BJ (cell line): ENCODE data around the gene KSR1. TPM values are rescaled to one million over a fixed set of nuclear protein-coding genes. Genes with fewer than 3 reads are reported as not detected.

Experiments
- CTCF ChIA-PET: fragments of 350-600 bp; formaldehyde crosslinking; extraction: SDS; loops from one replicate; lab custom pipeline; 2021; ENCODE audit warnings: antibody characterized with exemption, inconsistent platforms; lab: Yijun Ruan, JAX
- POLR2A ChIA-PET: fragments of 300-600 bp; sonication (Branson Sonifier 250); formaldehyde crosslinking; extraction: SDS; loops from one replicate; lab custom pipeline; 2021; ENCODE audit warnings: antibody characterized with exemption; lab: Charles Lee
- DNase-seq: peaks from one replicate; pipeline ENCODE4 v3.0.0-alpha.2; 2011; ENCODE audit warnings: low read depth
- H3K27me3 ChIP-seq: 2 replicates; pipeline ENCODE4 v1.6.0; 2011; ENCODE audit warnings: low read length; ENCODE audit not compliant: control insufficient read depth, insufficient read depth
- H3K36me3 ChIP-seq: 2 replicates; pipeline ENCODE4 v1.5.1; 2011; ENCODE audit warnings: low read length; ENCODE audit not compliant: control insufficient read depth, insufficient read depth
- H3K4me3 ChIP-seq: 2 replicates; pipeline ENCODE4 v1.5.1; 2011; ENCODE audit warnings: low read depth, mild to moderate bottlenecking, control low read depth, low read length
- CTCF ChIP-seq: IDR thresholded peaks from 2 replicates; pipeline ENCODE4 v1.5.1; 2011; ENCODE audit warnings: low read depth, mild to moderate bottlenecking, control low read depth, inconsistent platforms, low read length, moderate library complexity; ENCODE audit not compliant: insufficient read depth
- polyA plus RNA-seq: library from polyadenylated mRNA; depleted of rRNA; stranded (reverse); fragments of >200 nt; gene quantifications from 2 replicates; pipeline ENCODE4 v1.2.3, GENCODE V29; 2011

The KSR1 gene
- polyA plus RNA-seq, 1 experiment = 6.8 TPM

GRCh38 chr17:27530764-27531391 lies 74.6 kb downstream of the KSR1 start:
- no peaks in the 10 kb centered on the region for H3K36me3 ChIP-seq
- ChIA-PET POLR2A (no interaction called here), CTCF (interaction anchor here (0.6 to 0.8 kb wide), 3 partner anchors 10 to 71 kb away, joined by 3 read pairs; no protein-coding TSS in a partner anchor)
- no peak for TF ChIP-seq CTCF
- no peak overlapping the region for H3K4me3 ChIP-seq
- DNase-seq = no peak
- no peaks in the 10 kb centered on the region for H3K27me3 ChIP-seq

GRCh38 chr17:27531469-27531961 lies 75.3 kb downstream of the KSR1 start:
- no peaks in the 10 kb centered on the region for H3K27me3 ChIP-seq
- no peak for TF ChIP-seq CTCF
- H3K36me3 ChIP-seq = no peaks in the 10 kb centered on the region
- CTCF ChIA-PET = interaction anchor here (0.8 kb wide), 1 partner anchor 15 kb away, joined by 3 read pairs; no protein-coding TSS in a partner anchor
- H3K4me3 ChIP-seq = no peak overlapping the region
- POLR2A ChIA-PET = no interaction called here
- DNase-seq = no peak

- Histone ChIP-seq H3K36me3 (no peaks in the 10 kb centered on the region), H3K27me3 (no peaks in the 10 kb centered on the region), H3K4me3 (no peak overlapping the region)
- no peak for TF ChIP-seq CTCF
- ChIA-PET CTCF (interaction anchor here (1.7 to 4.0 kb wide), 2 partner anchors 36 to 69 kb away, joined by 4 to 13 read pairs; no protein-coding TSS in a partner anchor), POLR2A (no interaction called here)
- no peak for DNase-seq
These were observed 76.3 kb downstream of the KSR1 start for GRCh38 chr17:27532269-27533263.

- DNase-seq = peak; percentile 78
- TF ChIP-seq CTCF = no peak
- ChIA-PET POLR2A (no interaction called here), CTCF (interaction anchor here (1.7 to 4.0 kb wide), 3 partner anchors 34 to 67 kb away, joined by 4 to 13 read pairs (median 8); no protein-coding TSS in a partner anchor)
- Histone ChIP-seq H3K4me3 (no peak overlapping the region), H3K27me3 (no peaks in the 10 kb centered on the region), H3K36me3 (no peaks in the 10 kb centered on the region)
These were observed 77.9 kb downstream of the KSR1 start for GRCh38 chr17:27533874-27534815.
